ENCODE results near the gene WSCD2.

DNA sequence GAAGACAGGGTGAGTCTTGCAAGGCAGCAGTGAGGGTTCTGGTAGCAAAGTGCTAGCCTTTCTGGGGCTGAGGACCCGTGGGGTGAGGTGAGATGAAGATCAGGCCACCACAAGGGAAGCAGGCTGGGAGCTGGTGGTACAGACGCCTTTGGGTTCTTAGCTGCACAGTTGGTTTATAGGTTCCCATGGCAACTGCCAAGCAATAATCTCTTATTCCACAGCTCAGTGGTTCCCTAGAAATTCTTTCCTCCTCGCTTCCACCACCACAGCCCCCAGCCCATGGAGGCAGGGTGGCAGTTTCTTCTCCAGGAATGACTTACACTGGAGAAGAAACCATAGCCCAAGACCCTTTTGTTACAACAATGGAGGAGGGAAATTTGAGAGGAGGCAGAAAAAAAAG is 127.9 kb downstream of the WSCD2 start:
- TF ChIP-seq CTCF (IDR thresholded peaks at IDR 0.05) (no peak), FOXJ3 (CRISPR knock-in tag; IDR thresholded peaks at IDR 0.05) (no peak), POLR2AphosphoS5 (IDR thresholded peaks at IDR 0.05; ENCODE audit: low read depth, low read length) (no peak), RXRA (IDR thresholded peaks at IDR 0.05; ENCODE audit: borderline replicate concordance, low read depth) (no peak), EP300 (IDR thresholded peaks at IDR 0.05; ENCODE audit: borderline replicate concordance in 1 of 2, low read depth in 1 of 2, low read length in 1 of 2) (no peak)

Measured in SK-N-SH (cell line).